Progenitor cell of endocrine pancreas (in vitro differentiated cells): ENCODE measurements around the gene ESR2. TPM values are rescaled to one million over a fixed set of nuclear protein-coding genes. Genes with fewer than 3 reads are reported as not detected.

Experiments used
- DNase-seq: peaks from one replicate; pipeline ENCODE4 v3.0.0; 2021; ENCODE audit warnings: low spot score; ENCODE audit not compliant: unreplicated experiment
- H3K27ac Mint-ChIP-seq: 2 replicates; pipeline ENCODE4 v1.8.0; 2021; ENCODE audit warnings: mild to moderate bottlenecking, moderate library complexity, mixed read lengths
- H3K27me3 Mint-ChIP-seq: 2 replicates; pipeline ENCODE4 v1.8.0; 2021; ENCODE audit warnings: mixed read lengths
- H3K36me3 Mint-ChIP-seq: 2 replicates; pipeline ENCODE4 v1.8.0; 2022; ENCODE audit warnings: mixed read lengths; ENCODE audit not compliant: insufficient read depth
- H3K4me1 Mint-ChIP-seq: 2 replicates; pipeline ENCODE4 v1.8.0; 2021; ENCODE audit warnings: low read depth, mixed read lengths
- H3K4me3 Mint-ChIP-seq: 2 replicates; pipeline ENCODE4 v1.8.0; 2021; ENCODE audit warnings: low read depth, mild to moderate bottlenecking, moderate library complexity, mixed read lengths
- H3K9me3 Mint-ChIP-seq: 2 replicates; pipeline ENCODE4 v1.8.0; 2021; ENCODE audit warnings: low read depth, mixed read lengths
- total RNA-seq: library from RNA; stranded (reverse); gene quantifications from 2 replicates; pipeline ENCODE4 v1.2.1, GENCODE V29; 2021
- TF ChIP-seq, protein P1 (sequence below): fragments of 200-600 bp; sonication (generic); IDR thresholded peaks from one replicate; pipeline ENCODE4 v1.5.0; 2021; ENCODE audit warnings: antibody characterized with exemption, mild to moderate bottlenecking; ENCODE audit not compliant: unreplicated experiment

ESR2 gene
- total RNA-seq, 1 donor from 2014 or later: 0.29 TPM

- H3K27me3 Mint-ChIP-seq: no peaks in the 10 kb centered on the region
- peaks cover 22% of the 10 kb centered on the region for H3K36me3 Mint-ChIP-seq
- no peaks in the 10 kb centered on the region for H3K9me3 Mint-ChIP-seq
- no peak for DNase-seq
- no peak overlapping the region for H3K4me3 Mint-ChIP-seq
- H3K4me1 Mint-ChIP-seq: peaks cover 11% of the 10 kb centered on the region
- TF ChIP-seq, protein P1, sequence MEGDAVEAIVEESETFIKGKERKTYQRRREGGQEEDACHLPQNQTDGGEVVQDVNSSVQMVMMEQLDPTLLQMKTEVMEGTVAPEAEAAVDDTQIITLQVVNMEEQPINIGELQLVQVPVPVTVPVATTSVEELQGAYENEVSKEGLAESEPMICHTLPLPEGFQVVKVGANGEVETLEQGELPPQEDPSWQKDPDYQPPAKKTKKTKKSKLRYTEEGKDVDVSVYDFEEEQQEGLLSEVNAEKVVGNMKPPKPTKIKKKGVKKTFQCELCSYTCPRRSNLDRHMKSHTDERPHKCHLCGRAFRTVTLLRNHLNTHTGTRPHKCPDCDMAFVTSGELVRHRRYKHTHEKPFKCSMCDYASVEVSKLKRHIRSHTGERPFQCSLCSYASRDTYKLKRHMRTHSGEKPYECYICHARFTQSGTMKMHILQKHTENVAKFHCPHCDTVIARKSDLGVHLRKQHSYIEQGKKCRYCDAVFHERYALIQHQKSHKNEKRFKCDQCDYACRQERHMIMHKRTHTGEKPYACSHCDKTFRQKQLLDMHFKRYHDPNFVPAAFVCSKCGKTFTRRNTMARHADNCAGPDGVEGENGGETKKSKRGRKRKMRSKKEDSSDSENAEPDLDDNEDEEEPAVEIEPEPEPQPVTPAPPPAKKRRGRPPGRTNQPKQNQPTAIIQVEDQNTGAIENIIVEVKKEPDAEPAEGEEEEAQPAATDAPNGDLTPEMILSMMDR: no peak
- no peak overlapping the region for H3K27ac Mint-ChIP-seq
These were observed 85.9 kb downstream of the ESR2 start for GRCh38 chr14:64208261-64208660.

- Mint-ChIP-seq H3K36me3 (peaks cover 3% of the 10 kb centered on the region), H3K9me3 (no peaks in the 10 kb centered on the region), H3K4me1 (peaks cover 23% of the 10 kb centered on the region), H3K27me3 (no peaks in the 10 kb centered on the region), H3K27ac (peak overlapping the region; percentile 30), H3K4me3 (no peak overlapping the region)
- TF ChIP-seq, protein P1: no peak
- DNase-seq: no peak
These were observed 90.7 kb downstream of the ESR2 start for GRCh38 chr14:64203366-64204006.

- Mint-ChIP-seq H3K36me3 (peaks cover 3% of the 10 kb centered on the region), H3K27me3 (no peaks in the 10 kb centered on the region), H3K4me3 (no peak overlapping the region), H3K9me3 (no peaks in the 10 kb centered on the region), H3K27ac (no peak overlapping the region), H3K4me1 (peaks cover 23% of the 10 kb centered on the region)
- TF ChIP-seq, protein P1: no peak
- no peak for DNase-seq
These were observed 91.5 kb downstream of the ESR2 start for GRCh38 chr14:64202716-64203115.

GRCh38 chr14:64201921-64202545 lies 92.1 kb downstream of the ESR2 start:
- DNase-seq: no peak
- Mint-ChIP-seq H3K36me3 (peaks cover 3% of the 10 kb centered on the region), H3K4me1 (peaks cover 30% of the 10 kb centered on the region), H3K27me3 (no peaks in the 10 kb centered on the region), H3K27ac (no peak overlapping the region), H3K9me3 (no peaks in the 10 kb centered on the region), H3K4me3 (no peak overlapping the region)
- TF ChIP-seq, protein P1: no peak

- Mint-ChIP-seq H3K36me3 (peaks cover 1% of the 10 kb centered on the region), H3K4me1 (peaks cover 37% of the 10 kb centered on the region), H3K4me3 (no peak overlapping the region), H3K27me3 (no peaks in the 10 kb centered on the region), H3K27ac (peak overlapping the region; percentile 87), H3K9me3 (no peaks in the 10 kb centered on the region)
- DNase-seq: no peak
- TF ChIP-seq, protein P1: no peak
These were observed 92.9 kb downstream of the ESR2 start for GRCh38 chr14:64201296-64201695.
